DMS79 (cell line): ENCODE data around the gene CDH13.

Source experiments
- DNase-seq: peaks from one replicate; lab custom pipeline; 2025; lab: John Stamatoyannopoulos, UW

CDH13 gene

DNA sequence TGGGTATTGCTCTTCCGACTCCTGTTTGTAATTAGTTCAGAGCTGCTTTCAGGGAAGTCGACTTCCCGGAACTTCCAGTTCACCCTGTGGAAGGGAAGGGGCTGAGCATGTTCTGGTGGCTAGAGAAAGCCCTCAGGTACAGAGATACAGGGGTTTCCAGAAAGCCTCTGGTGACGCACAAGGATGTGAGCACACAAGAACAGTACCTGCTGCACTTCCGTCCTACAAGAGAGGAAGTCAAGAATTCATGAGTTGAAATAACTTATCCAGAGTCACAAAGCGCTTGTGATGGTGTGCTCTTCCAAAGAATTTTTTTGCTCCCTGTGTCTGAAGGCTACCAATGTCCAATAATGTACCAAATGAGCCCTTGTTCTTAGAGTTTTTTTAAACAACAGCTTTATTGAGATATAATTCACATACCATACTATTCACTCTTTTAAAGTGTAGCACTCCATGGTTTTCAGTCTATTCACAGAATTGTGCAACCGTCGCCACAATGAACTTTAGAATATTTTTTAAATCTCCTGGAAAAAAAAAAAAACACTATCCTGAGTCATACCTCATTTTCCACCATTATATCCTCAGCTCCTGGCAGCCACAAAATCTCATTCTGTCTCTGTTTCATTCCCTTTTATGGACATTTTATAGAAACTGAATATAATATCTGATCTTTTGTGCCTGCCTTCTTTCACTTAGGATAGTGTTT, 327.6 kb downstream of the CDH13 start:
- no peak for DNase-seq

GRCh38 chr16:82955741-82956348, 329.1 kb downstream of the CDH13 start:
- DNase-seq, result no peak

GRCh38 chr16:82957212-82957611, 330.4 kb downstream of the CDH13 start:
- no peak for DNase-seq

DNA sequence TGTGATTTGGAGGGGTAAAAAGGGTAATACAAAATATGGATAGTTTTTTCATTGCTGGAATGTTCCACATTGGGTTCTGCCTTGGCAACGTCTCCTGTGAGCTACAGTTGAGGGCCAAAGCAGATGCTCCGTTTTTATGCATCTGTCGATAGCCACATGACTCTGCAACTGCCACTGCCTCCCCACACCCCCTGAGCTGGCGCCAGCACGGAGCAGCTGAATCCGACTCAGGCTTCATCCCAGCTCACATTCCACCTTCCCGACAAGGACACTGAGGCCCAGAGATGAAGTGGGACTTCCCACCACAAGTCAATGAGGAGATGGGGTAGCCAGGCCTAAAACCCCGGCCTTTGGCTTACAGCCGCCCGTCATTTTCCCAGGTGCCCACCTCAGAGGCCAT, 334.1 kb downstream of the CDH13 start:
- DNase-seq, result no peak

- no peak for DNase-seq
These were observed 336.9 kb downstream of the CDH13 start for GRCh38 chr16:82963653-82964052.

- no peak for DNase-seq
These were observed 339.0 kb downstream of the CDH13 start for GRCh38 chr16:82965808-82966207.

DNA sequence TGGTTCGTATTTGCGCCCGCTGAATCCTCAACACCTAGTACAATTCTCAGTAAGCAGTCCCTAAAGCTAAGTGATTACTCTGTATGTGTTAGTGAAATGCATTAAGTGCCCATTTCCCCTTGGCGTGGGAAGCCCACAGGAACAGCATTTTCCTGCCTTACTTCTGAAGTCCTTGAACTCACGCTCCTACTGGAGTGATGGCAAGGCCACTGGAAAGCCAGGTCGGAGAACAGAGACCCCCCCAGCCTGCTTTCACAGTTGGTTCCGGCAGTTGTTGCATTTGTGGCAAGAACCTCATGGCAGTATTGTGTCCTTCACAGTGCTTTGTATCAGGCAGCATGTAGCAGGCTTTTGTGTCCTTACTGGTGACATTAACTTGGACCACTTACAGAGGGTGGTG, 340.7 kb downstream of the CDH13 start:
- no peak for DNase-seq

- no peak for DNase-seq
These were observed 344.4 kb downstream of the CDH13 start for GRCh38 chr16:82971126-82971525.

DNA sequence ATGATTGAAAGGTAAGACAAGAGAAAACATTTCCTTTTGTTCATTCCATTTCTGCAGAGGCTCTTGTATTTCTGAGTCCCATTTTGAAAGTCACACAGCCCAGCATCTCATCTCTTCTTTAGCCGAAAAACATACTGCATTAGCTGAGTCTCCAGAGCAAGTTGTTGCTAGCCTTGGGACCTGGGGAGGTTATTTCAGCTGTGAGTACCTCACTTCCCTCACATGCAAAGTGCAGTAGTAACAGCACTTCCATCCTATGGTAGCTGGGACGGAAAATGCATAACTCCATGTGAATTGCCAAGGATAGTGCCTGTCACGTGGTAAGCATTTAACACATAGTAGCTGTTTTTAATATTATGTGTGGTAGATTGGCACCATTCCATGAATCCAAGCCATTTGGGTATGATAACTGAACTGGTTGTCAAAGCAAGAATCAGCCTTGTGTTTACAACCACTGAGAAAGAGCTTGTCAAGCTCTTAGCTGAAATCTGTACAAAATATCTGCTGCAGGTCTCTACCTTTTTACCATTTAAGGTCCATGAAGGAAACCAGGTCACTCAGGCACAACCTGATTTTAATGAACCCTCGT, 345.7 kb downstream of the CDH13 start:
- DNase-seq, result no peak

- no peak for DNase-seq
These were observed 352.8 kb downstream of the CDH13 start for GRCh38 chr16:82979406-82980111.

- DNase-seq, result no peak
These were observed 354.0 kb downstream of the CDH13 start for GRCh38 chr16:82980810-82981209.

- DNase-seq, result no peak
These were observed 361.0 kb downstream of the CDH13 start for GRCh38 chr16:82987767-82988166.

DNA sequence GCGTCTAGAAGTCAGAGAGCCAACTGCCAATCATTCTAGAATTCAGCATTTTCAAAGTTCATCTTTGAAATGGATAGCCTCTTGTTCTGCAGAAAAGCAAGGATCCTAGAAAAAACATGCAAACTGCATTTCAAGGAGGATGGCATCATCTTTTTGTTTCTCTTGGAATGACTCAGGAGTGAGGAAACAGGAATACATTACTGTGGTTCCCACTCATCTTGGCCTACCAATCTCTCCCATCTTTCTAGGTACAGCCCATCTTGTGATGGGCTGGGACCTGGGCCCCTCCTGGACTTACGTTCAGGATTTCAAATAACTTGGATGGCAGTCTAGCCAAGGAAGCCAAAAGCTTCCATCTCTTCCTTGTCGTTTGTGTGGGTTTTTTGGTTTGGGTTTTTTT, 363.4 kb downstream of the CDH13 start:
- no peak for DNase-seq

- DNase-seq, result no peak
These were observed 364.6 kb downstream of the CDH13 start for GRCh38 chr16:82991410-82991809.

DNA sequence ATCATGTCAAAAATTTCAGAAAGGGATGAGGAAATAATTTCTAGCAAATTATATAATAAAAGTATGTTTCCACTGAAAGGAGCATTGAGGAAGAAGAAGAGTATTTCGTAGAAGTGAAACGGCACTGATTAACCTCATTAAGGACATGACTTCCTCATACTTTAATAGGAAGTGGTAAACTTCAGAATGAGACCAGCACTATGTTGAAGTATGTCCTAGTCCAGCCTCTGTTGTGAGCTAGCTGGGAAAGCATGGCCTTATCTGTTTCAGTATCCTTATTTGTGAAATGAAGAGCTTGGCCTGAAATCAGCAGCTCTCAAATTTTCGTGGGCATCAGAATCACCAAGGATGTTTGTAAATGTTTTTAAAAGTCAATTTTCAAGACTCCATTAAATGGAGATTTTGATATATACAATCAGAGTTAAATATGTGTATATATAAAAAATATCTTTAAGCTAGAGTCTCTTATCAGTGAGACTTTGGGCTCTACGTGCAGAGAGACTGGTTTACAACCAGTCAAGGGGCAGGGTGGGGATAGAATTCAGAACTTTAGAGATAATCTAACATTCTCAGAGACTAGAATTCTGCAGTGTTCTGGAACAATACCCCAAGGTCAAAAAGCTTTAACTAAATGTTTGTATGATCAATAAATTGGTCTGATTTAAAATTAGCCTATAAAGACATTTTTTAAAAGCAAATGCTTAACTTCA, 365.4 kb downstream of the CDH13 start:
- DNase-seq, result no peak

- no peak for DNase-seq
These were observed 366.0 kb downstream of the CDH13 start for GRCh38 chr16:82992786-82993185.

DNA sequence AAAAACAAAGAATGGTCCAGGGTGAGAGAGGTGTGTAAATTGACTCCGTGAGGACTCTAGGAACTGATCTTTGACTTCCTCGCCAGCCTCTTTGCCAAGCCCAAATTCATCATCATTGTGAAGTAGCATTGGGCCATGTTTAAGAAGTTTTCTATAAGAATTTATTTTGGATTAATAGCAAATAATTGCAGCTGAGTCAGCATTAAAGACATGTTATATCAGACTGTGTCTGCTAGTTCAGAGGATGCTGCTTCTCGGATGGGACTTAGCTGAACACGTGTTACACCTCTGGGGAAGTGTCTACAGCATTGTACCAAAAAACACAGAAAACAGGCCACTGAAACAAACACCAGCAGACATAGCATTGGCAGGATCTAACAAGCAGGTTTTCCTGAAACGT, 366.6 kb downstream of the CDH13 start:
- no peak for DNase-seq

GRCh38 chr16:82993926-82994325, 367.2 kb downstream of the CDH13 start:
- no peak for DNase-seq

GRCh38 chr16:82995286-82995923, 368.6 kb downstream of the CDH13 start:
- DNase-seq, result no peak

- no peak for DNase-seq
These were observed 369.2 kb downstream of the CDH13 start for GRCh38 chr16:82995924-82996441.

- no peak for DNase-seq
These were observed 370.0 kb downstream of the CDH13 start for GRCh38 chr16:82996814-82997213.

DNA sequence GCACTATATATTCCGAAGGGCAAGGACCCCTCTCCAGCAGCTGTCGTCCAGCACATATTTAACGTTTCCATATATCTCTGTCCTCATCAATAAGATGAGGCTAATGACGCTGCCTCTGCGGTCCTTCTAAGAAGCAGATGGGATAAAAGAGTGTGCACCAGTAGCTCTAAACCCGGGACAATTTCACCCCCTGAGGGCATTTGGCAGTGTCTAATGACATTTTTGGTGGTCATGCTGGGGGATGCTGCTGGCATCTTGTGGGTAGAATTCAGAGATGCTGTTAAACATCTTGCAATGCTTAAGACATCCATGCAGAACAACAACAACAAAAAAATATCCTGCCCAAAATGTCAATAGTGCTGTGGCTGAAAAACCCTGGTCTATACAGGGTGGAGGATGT, 372.9 kb downstream of the CDH13 start:
- no peak for DNase-seq
